GM23338 (cell line): ENCODE results near the gene RPS14. TPM values are rescaled to one million over a fixed set of nuclear protein-coding genes. Genes with fewer than 3 reads are reported as not detected.

Source experiments
- ATAC-seq: fragments of 200-7000 bp; cut with Tn5 transposase; 3 replicates; pipeline ENCODE4 v1.9.1; 2020
- DNase-seq: peaks from one replicate; pipeline ENCODE4 v3.0.0-alpha.2; 2015; ENCODE audit warnings: low spot score
- H2AFZ ChIP-seq: fragments of 200-600 bp; sonication (generic); 2 replicates; pipeline ENCODE4 v1.8.0; 2016; ENCODE audit warnings: antibody characterized with exemption, mild to moderate bottlenecking, moderate library complexity
- H3F3A ChIP-seq: fragments of 200-600 bp; sonication (generic); replicated peaks from 2 replicates; pipeline ENCODE4 v1.8.0; 2017; ENCODE audit warnings: antibody characterized with exemption, mixed run types, low read depth
- H3K27ac ChIP-seq: fragments of 200-600 bp; sonication (generic); 2 replicates; pipeline ENCODE4 v1.6.1; 2016; ENCODE audit warnings: low read depth
- H3K27me3 ChIP-seq: fragments of 200-600 bp; sonication (generic); 2 replicates; pipeline ENCODE4 v1.8.0; 2016; ENCODE audit warnings: mild to moderate bottlenecking, mixed run types, moderate library complexity; ENCODE audit not compliant: insufficient read depth
- H3K36me3 ChIP-seq: fragments of 200-600 bp; sonication (generic); 2 replicates; pipeline ENCODE4 v1.8.0; 2016; ENCODE audit warnings: mild to moderate bottlenecking; ENCODE audit not compliant: insufficient read depth
- H3K4me1 ChIP-seq: fragments of 200-600 bp; sonication (generic); 2 replicates; pipeline ENCODE4 v1.8.0; 2016; ENCODE audit warnings: mild to moderate bottlenecking, moderate library complexity; ENCODE audit not compliant: insufficient read depth
- H3K4me2 ChIP-seq: fragments of 200-600 bp; sonication (generic); 2 replicates; pipeline ENCODE4 v1.7.1; 2017; ENCODE audit warnings: mixed run types
- H3K4me3 ChIP-seq: fragments of 200-600 bp; sonication (generic); 2 replicates; pipeline ENCODE4 v1.6.1; 2016; ENCODE audit warnings: mixed run types
- H3K79me2 ChIP-seq: fragments of 200-600 bp; sonication (generic); replicated peaks from 2 replicates; pipeline ENCODE4 v1.8.0; 2017; ENCODE audit warnings: mild to moderate bottlenecking; ENCODE audit not compliant: insufficient read depth
- H3K9me2 ChIP-seq: fragments of 200-600 bp; sonication (generic); 2 replicates; pipeline ENCODE4 v1.8.0; 2017; ENCODE audit not compliant: insufficient read depth
- H4K20me1 ChIP-seq: fragments of 200-600 bp; sonication (generic); replicated peaks from 2 replicates; pipeline ENCODE4 v1.8.0; 2017; ENCODE audit warnings: mild to moderate bottlenecking; ENCODE audit not compliant: insufficient read depth
- H3K27ac Mint-ChIP-seq: 2 replicates; pipeline ENCODE4 v1.8.0; 2020; ENCODE audit warnings: inconsistent platforms, mild to moderate bottlenecking, moderate library complexity, mixed read lengths
- H3K27me3 Mint-ChIP-seq: 3 replicates; pipeline ENCODE4 v1.8.0; 2022; ENCODE audit warnings: low read depth, mild to moderate bottlenecking, moderate library complexity, mixed read lengths, inconsistent platforms; ENCODE audit not compliant: insufficient read depth, poor library complexity
- H3K36me3 Mint-ChIP-seq: 3 replicates; pipeline ENCODE4 v1.8.0; 2021; ENCODE audit warnings: low read depth, mild to moderate bottlenecking, inconsistent platforms, moderate library complexity, mixed read lengths
- H3K4me1 Mint-ChIP-seq: 3 replicates; pipeline ENCODE4 v1.8.0; 2020; ENCODE audit warnings: mild to moderate bottlenecking, inconsistent platforms, mixed read lengths
- H3K4me3 Mint-ChIP-seq: 3 replicates; pipeline ENCODE4 v1.8.0; 2021; ENCODE audit warnings: moderate library complexity, mild to moderate bottlenecking, inconsistent platforms, mixed read lengths
- H3K9me3 Mint-ChIP-seq: 3 replicates; pipeline ENCODE4 v1.8.0; 2020; ENCODE audit warnings: moderate library complexity, mild to moderate bottlenecking, inconsistent platforms, mixed read lengths
- CREB1 ChIP-seq: fragments of 250-450 bp; sonication (Bioruptor Pico); IDR thresholded peaks from 2 replicates; pipeline ENCODE4 v1.5.0; 2020; ENCODE audit warnings: low read depth, mild to moderate bottlenecking, moderate library complexity
- CTCF ChIP-seq, 2 experiments: fragments of 200-600 bp in 1 of 2; sonication (generic) in 1 of 2; conservative IDR thresholded peaks; 2 replicates each; pipeline versions ENCODE4 v1.5.1 to v1.6.1; 2016 to 2017; ENCODE audit warnings: antibody characterized with exemption in 2 of 2, low read depth in 2 of 2, mild to moderate bottlenecking in 2 of 2, moderate library complexity in 1 of 2
- ETS1 ChIP-seq: IDR thresholded peaks from 2 replicates; pipeline ENCODE4 v1.6.1; 2016; ENCODE audit warnings: antibody characterized with exemption
- EZH2 ChIP-seq: fragments of 200-600 bp; sonication (generic); IDR thresholded peaks from one replicate; pipeline ENCODE4 v1.8.0; 2017; ENCODE audit warnings: antibody characterized with exemption, mild to moderate bottlenecking, low read depth; ENCODE audit not compliant: unreplicated experiment
- EZH2phosphoT487 ChIP-seq: fragments of 200-600 bp; sonication (generic); IDR thresholded peaks from one replicate; pipeline ENCODE4 v1.8.1; 2018; ENCODE audit warnings: antibody characterized with exemption; ENCODE audit not compliant: unreplicated experiment
- JUNB ChIP-seq: IDR thresholded peaks from one replicate; pipeline ENCODE4 v1.6.1; 2016; ENCODE audit warnings: antibody characterized with exemption; ENCODE audit not compliant: unreplicated experiment
- NANOG ChIP-seq: IDR thresholded peaks from 2 replicates; pipeline ENCODE4 v1.6.1; 2016; ENCODE audit warnings: antibody characterized with exemption, borderline replicate concordance
- REST ChIP-seq: IDR thresholded peaks from one replicate; pipeline ENCODE4 v1.6.1; 2018; ENCODE audit warnings: antibody characterized with exemption; ENCODE audit not compliant: unreplicated experiment
- STAT1 ChIP-seq: IDR thresholded peaks from one replicate; pipeline ENCODE4 v1.6.1; 2016; ENCODE audit warnings: antibody characterized with exemption; ENCODE audit not compliant: unreplicated experiment
- ZNF114 ChIP-seq: fragments of 250-450 bp; sonication (Bioruptor Pico); IDR thresholded peaks from 2 replicates; pipeline ENCODE4 v1.5.0; 2020; ENCODE audit warnings: mild to moderate bottlenecking, moderate library complexity
- ZNF462 ChIP-seq: fragments of 250-450 bp; sonication (Bioruptor Pico); IDR thresholded peaks from 2 replicates; pipeline ENCODE4 v1.5.0; 2020; ENCODE audit warnings: mild to moderate bottlenecking, moderate library complexity
- polyA plus RNA-seq: library from polyadenylated mRNA; unstranded; fragments of >200 nt; fragmentation: Nextera tagmentation; extraction: Ambion mirVana; gene quantifications from 2 replicates; pipeline ENCODE4 v1.2.1, GENCODE V29; 2016
- total RNA-seq: library from RNA; depleted of rRNA; stranded (reverse); fragments of >200 nt; shearing (Covaris generic); gene quantifications from 2 replicates; pipeline ENCODE4 v1.2.3, GENCODE V29; 2014

The RPS14 gene
- total and polyA plus RNA-seq, 2 experiments from 2014 or later, result 1,443 to 2,790 TPM

- TF ChIP-seq EZH2, result no peak
- TF ChIP-seq REST, result no peak
- TF ChIP-seq STAT1, result no peak
- TF ChIP-seq ZNF462 (CRISPR knock-in tag), result no peak
- no peak for TF ChIP-seq JUNB
- TF ChIP-seq NANOG, result no peak
- no peak for TF ChIP-seq ZNF114 (CRISPR knock-in tag)
- TF ChIP-seq EZH2phosphoT487, result no peak
- TF ChIP-seq ETS1, result no peak
- TF ChIP-seq CTCF (conservative IDR thresholded peaks at IDR 0.05; ENCODE audit: low read depth in 2 of 2), result no peak
- no peak for TF ChIP-seq CREB1 (CRISPR knock-in tag)
- no peaks in the 10 kb centered on the region for H3K79me2 ChIP-seq
- DNase-seq (no peak), ATAC-seq (no peak)
- H3F3A ChIP-seq, result no peaks in the 10 kb centered on the region
- no peak overlapping the region for H3K27ac ChIP-seq
- H2AFZ ChIP-seq, result no peak overlapping the region
- H3K27me3 ChIP-seq, result no peaks in the 10 kb centered on the region
- peaks cover 4% of the 10 kb centered on the region; the same call in 1 of the 3 replicates for H3K4me1 Mint-ChIP-seq
- H3K27me3 Mint-ChIP-seq, result peaks cover 15% of the 10 kb centered on the region
- H3K27ac Mint-ChIP-seq, result no peak overlapping the region
- H3K36me3 Mint-ChIP-seq, result no peaks in the 10 kb centered on the region; the same call in 2 of the 3 replicates
- no peaks in the 10 kb centered on the region for H3K9me2 ChIP-seq
- no peak overlapping the region for H3K4me3 Mint-ChIP-seq
- no peak overlapping the region for H3K4me2 ChIP-seq
- H3K36me3 ChIP-seq, result no peaks in the 10 kb centered on the region
- H4K20me1 ChIP-seq, result no peaks in the 10 kb centered on the region
- H3K9me3 Mint-ChIP-seq, result no peaks in the 10 kb centered on the region
- H3K4me3 ChIP-seq, result no peak overlapping the region
- no peaks in the 10 kb centered on the region for H3K4me1 ChIP-seq
Measured at GRCh38 chr5:150434464-150434863, 15.1 kb downstream of the RPS14 start.
